HG02840 (cell line): ENCODE data around the gene PACRG.

Experiments
- ATAC-seq: cut with Tn5 transposase; IDR thresholded peaks from one replicate; pipeline ENCODE4 v1.9.1; 2021; ENCODE audit warnings: mild to moderate bottlenecking, moderate library complexity, moderate number of reproducible peaks; ENCODE audit not compliant: unreplicated experiment, low FRiP score

PACRG gene

DNA sequence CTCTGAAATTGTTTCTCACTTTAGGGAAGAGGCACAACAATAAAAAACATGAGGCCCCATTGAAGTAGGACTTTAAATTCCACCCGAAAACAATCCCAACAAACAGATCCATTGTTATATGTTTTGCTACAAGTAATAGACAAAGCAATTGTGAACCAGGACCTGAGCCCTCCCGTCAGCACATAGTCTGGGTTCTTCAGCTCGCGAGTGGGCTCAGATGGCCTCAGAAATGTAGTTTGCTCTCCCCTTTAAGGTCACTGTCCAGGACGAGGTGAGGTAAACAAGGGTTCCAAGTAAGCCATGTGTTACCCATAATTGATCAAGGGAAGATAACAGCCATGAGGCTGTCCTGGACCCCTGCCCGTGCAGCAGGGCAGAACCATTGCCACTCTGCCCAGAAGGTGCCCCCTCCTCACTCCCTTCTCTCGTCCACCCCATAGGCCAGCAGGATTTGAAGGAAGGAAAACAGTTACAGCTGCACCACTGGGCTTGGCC, 526.6 kb downstream of the PACRG start:
- ATAC-seq, result no peak

DNA sequence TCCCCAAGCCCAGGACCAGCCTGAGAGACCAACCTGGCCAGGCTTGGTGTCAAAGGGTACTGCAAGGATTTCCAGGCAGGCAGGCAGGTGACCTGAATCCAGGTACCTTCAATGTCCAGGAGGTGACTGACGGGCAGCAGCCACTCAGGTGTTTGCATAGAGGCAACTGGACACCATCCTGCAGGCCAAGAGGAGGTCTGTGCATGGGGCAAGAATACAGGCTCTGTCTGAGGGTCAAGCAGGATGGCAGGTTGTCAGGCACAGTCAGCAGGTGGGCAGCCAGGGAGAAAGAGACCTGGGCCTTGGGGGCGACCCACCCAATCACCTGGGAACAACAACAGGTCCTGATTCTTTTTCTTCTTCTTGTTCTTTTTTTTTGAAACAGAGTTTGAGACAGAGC, 527.5 kb downstream of the PACRG start:
- no peak for ATAC-seq

DNA sequence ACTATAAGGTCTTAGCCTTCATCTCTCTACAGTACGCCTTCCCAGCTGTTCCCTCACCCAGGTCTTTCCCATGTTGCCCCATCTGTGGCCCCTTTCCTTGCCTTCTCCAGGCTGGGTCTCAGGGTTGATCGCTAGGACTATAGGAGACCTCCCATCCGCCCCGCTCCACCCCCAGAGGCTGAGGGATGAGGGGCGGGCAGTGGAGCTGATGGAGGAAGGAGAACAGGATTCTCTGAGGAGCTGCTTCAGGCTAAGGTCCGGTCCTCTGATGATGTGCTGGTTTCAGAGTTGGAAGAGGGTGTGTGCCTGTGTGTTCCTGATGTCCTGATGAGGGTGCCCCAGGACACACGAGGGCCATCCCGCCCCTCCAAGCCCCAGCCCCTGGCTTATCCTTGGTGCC, 531.9 kb downstream of the PACRG start:
- no peak for ATAC-seq

DNA sequence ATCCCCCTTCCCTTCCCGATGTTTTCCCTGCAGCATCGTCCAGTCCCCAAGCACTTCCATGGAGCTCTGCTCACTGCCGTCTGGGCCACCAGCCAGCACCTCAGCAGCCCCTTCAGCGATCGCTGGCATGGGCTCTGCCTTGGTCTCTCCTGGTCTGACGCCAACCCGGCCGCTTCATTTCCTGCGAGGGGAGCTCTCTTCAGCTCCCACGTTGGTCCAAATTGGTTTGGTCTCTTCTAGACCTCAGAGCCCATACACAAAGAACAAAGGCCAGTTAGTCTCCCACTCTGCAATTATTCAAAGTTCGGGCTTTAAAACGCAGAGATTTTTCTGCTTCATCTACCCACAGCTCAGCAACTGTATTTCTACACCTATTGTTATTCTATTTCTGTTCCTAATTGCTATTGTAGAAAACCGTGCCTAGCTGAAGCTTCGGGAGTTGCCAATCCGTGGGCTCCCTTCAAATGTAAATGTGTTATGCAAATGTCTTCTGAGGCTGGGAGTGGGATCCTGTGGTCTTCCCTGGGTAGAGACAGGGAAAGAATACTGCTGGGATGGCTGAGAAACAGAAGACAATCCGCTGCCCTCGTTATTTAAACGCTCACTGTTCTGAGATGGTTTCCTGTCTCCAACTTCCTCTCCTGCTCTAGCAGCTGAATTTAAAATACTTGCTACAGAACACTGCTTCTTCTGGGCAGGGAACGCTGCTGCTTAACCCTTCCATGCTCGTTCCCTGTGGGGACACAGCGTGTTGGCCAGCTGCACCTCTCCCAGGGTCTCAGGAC, 532.5 kb downstream of the PACRG start:
- no peak for ATAC-seq

DNA sequence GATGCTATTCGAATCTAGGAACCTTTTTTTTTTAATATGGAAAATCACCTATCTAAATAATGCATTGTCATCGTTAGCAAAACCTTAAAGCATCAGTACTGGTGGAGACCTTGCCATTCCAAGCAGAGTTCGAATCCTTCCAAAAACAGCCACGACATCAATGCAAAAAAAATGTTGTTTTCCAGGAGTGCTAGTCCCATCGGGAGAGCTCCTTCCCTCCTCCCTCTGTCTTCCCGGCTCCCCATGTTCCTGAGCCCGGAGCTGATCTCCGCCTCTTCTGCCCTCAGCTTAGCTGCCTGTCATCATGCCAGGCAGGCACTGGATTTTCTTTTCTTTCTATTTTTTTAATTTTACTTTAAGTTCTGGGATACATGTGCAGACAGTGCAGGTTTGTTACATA, 533.1 kb downstream of the PACRG start:
- ATAC-seq, result no peak

DNA sequence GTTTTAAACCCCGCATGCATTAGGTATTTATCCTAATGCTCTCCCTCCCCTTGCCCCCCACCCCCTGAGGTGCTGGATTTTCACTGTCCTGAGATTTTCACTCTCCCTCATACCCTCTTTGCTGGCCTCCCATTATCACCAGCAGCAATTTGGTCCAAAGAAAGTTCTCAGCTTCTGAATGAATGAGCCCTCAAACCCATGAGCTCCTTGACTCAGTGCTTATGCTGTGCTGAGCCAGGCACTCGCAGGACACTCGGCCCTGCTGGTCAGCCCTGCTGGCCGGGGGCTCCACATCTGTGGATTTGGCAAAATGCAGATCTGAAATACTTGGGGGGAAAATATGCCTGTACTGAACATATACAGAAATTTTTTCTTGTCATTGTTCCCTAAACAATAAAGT, 533.6 kb downstream of the PACRG start:
- ATAC-seq, result no peak

DNA sequence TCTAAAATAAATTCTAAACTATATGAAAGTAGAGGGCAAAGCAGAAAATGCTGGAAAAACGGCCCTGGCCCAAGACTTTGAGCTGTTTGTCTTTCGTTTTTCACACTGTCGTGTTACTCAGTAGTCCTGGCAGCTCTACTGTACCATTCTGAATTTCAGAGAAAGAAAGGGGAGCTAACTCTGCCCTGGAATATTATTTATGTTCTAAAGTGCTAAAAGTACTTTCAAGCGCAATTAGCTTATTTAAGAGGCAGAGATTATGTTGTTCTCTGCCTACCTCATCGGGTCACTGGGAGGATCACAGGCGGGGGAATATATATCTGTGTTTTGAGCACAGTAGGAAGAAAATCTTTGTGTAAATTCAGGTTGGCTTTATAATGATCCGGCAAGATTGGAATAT, 534.3 kb downstream of the PACRG start:
- ATAC-seq, result no peak

DNA sequence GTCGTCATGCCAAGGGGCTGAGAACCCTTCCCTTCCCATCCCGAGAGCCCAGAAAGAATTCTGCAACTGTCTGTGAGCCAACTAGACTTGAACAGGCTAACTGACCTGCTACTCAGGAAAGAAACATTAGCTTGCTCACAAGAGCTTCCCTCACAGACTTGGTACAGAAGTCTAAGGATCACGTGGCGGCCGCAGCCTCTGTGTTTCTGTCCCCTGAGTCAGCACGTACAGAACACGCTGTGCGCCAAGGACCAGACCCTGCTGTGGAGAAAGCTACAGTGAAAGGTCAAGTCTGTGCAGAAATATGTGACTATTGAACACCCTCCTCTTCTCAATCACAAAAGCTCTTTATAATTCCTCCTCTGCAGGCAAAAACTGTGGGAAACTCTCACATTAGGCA, 535.4 kb downstream of the PACRG start:
- no peak for ATAC-seq

DNA sequence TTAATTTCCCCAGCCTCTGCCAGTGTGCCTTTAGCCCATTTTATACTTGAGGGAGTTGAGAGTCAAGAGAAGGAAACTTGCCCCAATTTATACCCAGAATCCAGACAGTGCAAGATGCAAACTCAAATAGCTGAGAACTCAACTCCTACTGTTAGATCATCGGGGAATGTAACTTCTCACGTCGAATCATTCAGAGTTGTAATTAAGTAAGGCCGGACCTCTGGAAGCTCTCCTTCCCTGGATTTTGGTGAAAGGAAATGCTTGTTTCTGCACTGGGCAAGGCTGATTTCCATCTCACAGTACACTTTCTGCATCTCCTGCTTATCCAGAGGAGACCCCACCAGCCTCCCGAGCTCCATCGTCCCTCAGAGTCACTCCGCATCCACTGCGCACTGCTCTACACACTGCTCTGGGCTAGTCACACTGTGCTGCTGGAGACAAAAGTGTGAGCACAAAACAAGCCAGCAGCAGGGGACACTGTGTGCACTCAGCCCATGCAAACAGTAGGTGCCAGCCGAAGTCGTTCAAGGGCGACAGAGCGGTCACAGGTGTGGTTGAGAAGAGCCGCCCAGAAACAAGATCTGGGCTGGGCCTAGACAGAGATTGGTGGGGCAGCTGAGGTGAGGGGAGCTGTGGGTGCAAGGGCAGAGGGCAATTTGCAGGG, 536.4 kb downstream of the PACRG start:
- no peak for ATAC-seq

DNA sequence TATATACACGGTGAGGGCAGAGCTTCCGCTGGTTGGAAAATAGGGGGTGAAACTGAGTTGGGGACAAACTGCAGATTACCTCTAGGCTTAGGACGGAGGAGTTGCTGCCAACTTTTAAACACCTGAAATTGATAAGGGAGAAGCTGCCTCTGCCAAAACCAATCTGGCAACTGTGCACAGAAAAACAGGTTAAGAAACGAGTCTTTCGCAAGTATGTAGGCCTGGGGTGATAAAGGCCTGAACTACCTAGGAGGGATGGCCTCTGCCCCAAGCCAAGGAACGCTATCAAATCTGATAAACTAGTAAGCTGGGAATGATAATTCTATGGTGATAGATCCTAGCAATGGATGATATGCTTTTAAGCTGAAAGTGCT, 536.9 kb downstream of the PACRG start:
- ATAC-seq, result no peak

DNA sequence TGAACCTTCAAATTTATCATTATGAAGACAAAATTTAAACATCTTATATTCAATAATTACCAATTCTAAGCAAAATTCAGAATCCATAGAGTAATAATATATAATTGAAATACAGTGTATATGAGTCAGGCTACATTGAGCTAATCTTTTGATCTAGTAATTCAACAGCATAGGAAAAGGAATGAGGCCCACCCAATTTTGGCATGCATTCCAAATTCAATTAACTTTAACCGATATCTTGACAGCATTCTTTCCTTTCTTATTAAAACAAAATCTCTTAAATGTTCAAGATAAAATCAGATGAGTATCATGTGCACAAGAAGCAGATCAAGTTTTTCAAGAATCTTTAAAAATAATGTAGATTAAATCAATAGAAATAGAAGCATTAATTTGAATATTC, 553.9 kb downstream of the PACRG start:
- no peak for ATAC-seq

DNA sequence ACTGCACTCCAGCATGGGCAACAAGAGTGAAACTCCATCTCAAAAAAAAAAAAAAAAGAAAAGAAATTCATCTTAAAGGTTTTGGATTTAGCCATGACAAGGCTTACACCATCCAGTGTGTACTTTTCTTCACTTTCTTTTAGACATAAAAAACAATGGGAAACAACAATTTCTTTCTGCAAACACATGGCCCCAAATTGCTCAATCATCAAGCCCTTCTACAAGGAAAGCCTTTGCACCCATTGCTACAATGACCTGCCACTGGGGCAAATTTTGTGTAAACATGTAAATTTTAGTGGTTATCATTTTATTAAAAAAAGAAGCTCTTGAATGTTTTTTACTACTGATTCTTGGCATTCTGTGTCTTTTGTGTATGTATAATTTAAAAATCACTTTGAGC, 554.9 kb downstream of the PACRG start:
- ATAC-seq, result no peak

DNA sequence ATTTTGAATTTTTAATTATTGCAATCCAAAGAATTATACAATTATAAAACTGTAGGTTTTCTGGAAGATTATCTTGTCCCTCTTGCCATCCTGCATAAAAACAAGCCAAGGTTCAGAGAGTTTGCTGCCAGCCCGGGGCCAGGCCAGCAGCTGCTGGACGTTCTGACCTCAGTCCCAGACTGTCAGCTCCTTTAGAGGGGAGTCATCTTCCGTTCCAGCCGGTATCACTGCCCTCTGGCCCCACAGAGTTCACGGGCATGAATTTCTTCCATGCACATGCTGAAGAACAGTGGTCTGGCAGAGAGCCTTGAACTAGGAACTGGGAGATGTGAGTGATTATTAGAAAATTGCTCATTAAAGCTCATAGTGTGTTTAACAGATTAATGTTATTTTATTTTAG, 556.4 kb downstream of the PACRG start:
- ATAC-seq, result no peak

DNA sequence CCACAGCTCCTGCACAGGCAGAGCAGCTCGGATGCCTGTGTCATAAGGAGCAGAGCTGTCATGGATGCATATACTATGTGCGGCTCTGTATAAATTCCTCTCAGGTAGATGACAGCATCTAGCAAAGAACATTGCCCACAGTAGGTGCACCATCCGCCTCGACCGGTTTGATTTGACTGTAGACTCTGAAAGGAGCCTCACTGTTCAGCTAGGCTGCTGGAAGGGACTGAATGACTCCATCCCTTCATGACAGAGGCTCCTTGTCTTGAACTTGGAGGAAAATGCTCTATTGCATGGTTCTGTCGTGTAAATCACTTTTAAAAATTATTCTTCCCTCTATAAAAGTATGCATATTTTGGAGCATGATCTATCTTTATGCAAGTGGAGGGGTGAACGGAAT, 557.9 kb downstream of the PACRG start:
- ATAC-seq, result no peak

DNA sequence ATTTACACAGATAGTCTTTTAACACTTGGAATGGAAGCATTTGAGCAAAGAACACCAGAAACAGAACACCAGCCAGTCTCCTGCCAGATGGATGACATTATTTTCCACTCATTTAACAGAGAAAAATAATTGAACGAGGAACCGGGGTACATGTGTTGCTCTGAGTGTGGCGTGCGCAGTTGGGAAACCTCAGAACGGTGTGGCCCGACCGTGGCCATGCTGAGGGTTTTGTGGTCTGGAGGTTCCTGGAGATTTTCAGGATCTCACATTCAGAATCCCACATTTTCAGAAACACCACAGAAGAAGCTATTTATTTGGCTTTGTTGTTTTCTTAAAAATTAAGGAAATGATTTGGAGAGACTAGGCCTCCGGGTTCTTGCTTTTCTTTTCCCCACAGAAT, 559.9 kb downstream of the PACRG start:
- ATAC-seq, result no peak

DNA sequence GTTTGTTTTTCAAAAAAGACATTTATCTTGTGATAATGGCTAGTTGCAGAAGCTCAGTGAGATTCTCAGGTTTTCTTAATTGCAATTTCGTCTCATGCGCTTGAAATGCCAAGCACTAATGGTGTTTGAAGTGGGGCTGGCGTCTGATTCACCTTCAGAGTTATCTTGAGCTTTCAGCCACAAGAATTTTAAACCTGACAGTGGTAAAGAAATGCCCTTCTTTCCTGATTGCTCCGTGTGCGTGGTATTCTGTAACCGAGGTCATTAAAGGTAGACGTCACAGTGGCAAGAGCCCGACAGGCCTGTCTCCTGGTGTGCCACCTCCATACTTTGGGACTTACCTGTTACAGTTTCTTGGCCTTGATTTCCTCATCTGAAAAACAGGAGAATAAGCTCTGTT, 560.3 kb downstream of the PACRG start:
- ATAC-seq, result no peak

DNA sequence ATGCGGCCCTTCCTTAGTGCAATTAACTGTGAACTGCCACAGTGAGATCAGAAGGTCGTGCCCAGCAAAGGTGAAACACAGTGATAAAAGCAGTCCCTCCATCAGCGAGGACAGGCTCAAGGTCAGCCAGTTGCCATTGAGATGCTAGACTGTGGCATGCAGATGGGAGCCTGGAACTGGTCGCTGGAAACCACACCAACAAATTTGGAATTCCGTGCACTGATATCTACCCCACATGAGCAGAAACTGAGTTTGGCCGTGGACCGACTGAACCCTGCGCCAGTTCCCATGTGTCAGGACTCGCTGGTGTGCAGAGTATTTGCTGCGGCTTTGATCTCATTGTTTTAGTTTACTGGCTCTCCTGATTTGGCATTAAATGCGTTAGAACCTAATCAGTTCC, 561.1 kb downstream of the PACRG start:
- ATAC-seq, result no peak

DNA sequence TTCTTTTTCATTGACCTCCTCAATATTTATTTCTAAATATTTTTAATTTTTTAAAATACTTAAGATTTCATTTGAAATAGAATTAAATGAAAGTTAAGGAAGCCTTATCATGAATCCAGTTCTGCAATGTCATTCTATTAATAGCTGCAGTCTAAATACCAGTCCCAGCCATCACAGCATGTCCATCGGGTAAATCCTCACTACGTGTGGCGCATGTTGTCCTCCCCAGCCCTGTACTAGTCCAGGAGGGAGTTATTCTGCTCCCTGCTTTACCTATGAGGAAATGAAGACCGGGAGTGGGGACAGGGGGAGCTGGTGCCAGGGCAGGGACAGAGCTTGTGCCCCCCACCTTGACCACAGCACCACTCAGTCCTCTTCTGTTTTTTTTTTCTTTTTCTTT, 561.7 kb downstream of the PACRG start:
- no peak for ATAC-seq

DNA sequence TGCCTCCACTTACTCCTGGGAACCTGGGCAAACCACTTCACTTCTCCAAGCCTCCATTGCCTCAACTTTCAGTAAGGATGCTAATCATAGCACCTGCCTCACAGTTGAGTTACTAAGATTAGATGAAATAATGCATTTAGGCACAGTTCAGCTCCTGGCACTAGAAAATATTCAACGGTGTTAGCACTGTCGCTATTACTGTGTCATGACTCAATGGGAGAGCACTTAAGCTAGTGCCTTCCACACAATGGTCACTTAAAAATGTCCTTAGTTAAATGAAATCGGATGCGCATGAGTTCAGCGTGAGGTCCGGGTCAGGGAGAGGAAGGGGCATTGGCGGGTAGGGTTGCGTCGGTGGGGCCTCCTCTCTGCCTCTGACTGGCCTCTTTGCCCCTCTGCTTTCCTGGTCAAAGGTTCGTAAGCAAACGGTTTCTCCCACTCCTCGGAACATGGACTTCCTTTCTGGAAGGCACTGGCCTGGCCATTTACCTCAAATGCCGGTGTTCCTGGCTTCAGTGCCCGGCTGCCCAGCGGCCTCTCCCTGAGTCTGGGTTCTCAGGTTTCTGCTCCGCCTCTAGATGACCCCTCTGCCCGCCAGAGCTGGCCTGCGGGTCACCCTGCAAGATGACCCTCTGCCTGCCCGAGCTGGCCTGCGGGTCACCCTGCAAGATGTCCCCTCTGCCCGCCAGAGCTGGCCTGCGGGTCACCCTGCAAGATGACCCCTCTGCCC, 562.9 kb downstream of the PACRG start:
- no peak for ATAC-seq

DNA sequence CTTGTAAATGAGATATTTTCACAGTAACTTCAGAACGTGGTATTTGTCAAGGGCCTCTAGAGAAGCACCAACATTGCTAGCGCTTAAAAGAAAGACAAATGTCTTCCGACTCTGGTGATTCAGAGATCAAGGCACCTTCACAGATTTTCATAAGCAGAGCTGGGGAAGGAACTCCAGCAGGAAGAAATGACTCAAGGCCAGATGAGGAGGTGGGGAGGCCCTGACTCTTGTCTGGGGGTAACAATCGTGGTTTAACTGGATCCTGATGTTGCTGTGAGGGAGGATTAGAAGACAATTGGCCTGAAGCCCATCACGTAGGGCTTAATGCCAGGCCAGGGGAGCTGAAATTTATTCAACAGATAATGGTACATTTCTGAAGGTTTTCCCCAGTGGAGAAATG, 563.8 kb downstream of the PACRG start:
- no peak for ATAC-seq

DNA sequence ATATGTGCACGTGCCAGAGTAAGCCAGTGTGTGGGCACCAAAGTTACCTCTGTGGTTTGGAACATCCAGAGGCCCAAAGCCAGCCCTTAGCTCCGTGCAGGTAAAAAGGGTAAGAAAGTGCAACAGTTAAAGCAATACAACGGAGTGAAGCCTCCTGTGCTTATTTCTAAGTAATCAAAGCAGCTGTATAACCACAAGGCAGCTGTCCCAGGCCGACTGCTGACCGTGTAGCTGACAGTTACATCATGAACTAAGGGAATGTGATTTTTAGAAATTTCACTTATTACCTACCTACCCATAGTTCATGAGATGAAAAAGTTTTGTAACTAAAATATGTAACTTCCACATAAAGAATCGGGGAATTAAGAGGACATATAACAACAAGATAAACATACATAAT, 565.5 kb downstream of the PACRG start:
- ATAC-seq, result no peak

DNA sequence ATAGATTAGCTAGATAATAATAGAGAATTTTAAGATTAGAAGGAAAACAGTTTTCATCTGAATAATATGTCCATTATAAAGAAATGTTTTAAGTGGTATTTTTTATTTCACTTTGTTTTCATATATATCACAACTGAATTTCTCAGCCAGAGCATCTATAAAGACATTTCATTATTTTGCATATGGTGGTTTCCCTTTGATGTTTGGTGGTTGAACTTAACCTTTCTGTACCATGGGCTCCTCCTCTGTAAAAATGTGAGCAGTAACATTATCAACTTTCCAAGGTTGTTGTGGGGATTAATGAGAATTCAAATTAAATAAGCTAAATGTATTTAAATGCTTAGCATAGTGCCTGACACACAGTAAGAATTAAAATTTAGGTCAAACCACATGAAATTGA, 567.0 kb downstream of the PACRG start:
- no peak for ATAC-seq
